ENCODE data around the gene PIF1.

GRCh38 chr15:64774629-64775493 is 50.6 kb downstream of the PIF1 start:
- no peak for TF ChIP-seq CTCF (IDR thresholded peaks at IDR 0.05; ENCODE audit: low read depth, low read length, missing input control)
- TF ChIP-seq HNF4G (IDR thresholded peaks at IDR 0.05), result no peak
- no peak for TF ChIP-seq GABPA (IDR thresholded peaks at IDR 0.05 in 1 of 2, conservative IDR thresholded peaks at IDR 0.05 in 1 of 2)
- TF ChIP-seq ZBTB33 (IDR thresholded peaks at IDR 0.05), result no peak
- TF ChIP-seq RXRA (IDR thresholded peaks at IDR 0.05), result no peak
- no peak for TF ChIP-seq SP1 (IDR thresholded peaks at IDR 0.05)
- no peak for TF ChIP-seq REST (IDR thresholded peaks at IDR 0.05)
- no peak for TF ChIP-seq JUND (IDR thresholded peaks at IDR 0.05)
- TF ChIP-seq ATF3 (IDR thresholded peaks at IDR 0.05), result no peak

Data from liver (tissue), 3 donors.